Lower lobe of right lung (tissue), 2 donors: ENCODE results near the gene CD24. TPM values are rescaled to one million over a fixed set of nuclear protein-coding genes. Genes with fewer than 3 reads are reported as not detected.
"Not testable (repeated sequence)": the region's sequence is repeated elsewhere in the genome, so short reads cannot be mapped to it uniquely, and the experiment has no call there.

Experiments used
- ATAC-seq, 2 donors: fragments of 200-7000 bp; cut with Tn5 transposase; one replicate each; pipeline ENCODE4 v1.9.1; 2020 to 2022; ENCODE audit warnings: mild to moderate bottlenecking in 2 of 2, moderate library complexity in 2 of 2
- DNase-seq: peaks from one replicate; pipeline ENCODE4 v3.0.0-alpha.2; 2020
- H3K27ac ChIP-seq: fragments of 200-600 bp; one replicate; pipeline ENCODE4 v1.8.0; 2022
- H3K27me3 ChIP-seq: fragments of 200-600 bp; one replicate; pipeline ENCODE4 v1.8.0; 2022; ENCODE audit warnings: low read depth
- H3K36me3 ChIP-seq: fragments of 200-600 bp; one replicate; pipeline ENCODE4 v1.8.0; 2022; ENCODE audit warnings: mild to moderate bottlenecking
- H3K4me1 ChIP-seq: fragments of 200-600 bp; one replicate; pipeline ENCODE4 v1.8.0; 2022
- H3K4me3 ChIP-seq: fragments of 200-600 bp; one replicate; pipeline ENCODE4 v1.8.0; 2022; ENCODE audit warnings: mild to moderate bottlenecking
- H3K9me3 ChIP-seq: fragments of 200-600 bp; one replicate; pipeline ENCODE4 v1.8.0; 2022
- CTCF ChIP-seq: fragments of 200-600 bp; IDR thresholded peaks from one replicate; pipeline ENCODE4 v1.8.0; 2022; ENCODE audit warnings: antibody characterized with exemption, mild to moderate bottlenecking
- intact Hi-C: fragments of 100-400 bp; cut with DNase I; formaldehyde crosslinking; loops from one replicate; pipeline ENCODE4 v1.11.0; 2022
- total RNA-seq: library from RNA; stranded (reverse); fragmentation: NEBNext Ultra II Directional; extraction: Animal tissue kit (Norgen Biotek cat#: 25700); gene quantifications from one replicate; pipeline ENCODE4 v1.2.1, GENCODE V29; 2021
- donor health status: DM: no; HTN: yes; CAD: no; lungs with severe emphysema.

CD24 gene
- total RNA-seq, 1 donor from 2014 or later: 33.1 TPM

- Histone ChIP-seq H3K27ac (peak overlapping the region; percentile 6), H3K9me3 (no peaks in the 10 kb centered on the region), H3K4me1 (peaks cover 22% of the 10 kb centered on the region), H3K36me3 (no peaks in the 10 kb centered on the region), H3K4me3 (peak overlapping the region; percentile 51), H3K27me3 (peaks cover 58% of the 10 kb centered on the region)
- no peak for TF ChIP-seq CTCF
- intact Hi-C loops: no loop called here
- DNase-seq (peak; percentile 46), ATAC-seq (peak; percentile 48 to 49)
These were observed 643 bp downstream of the CD24 start for GRCh38 chr6:106973836-106974335.

- DNase-seq (peak; percentile 53), ATAC-seq (peak; percentile 12 to 22)
- no peaks in the 10 kb centered on the region for H3K36me3 ChIP-seq
- no peaks in the 10 kb centered on the region for H3K9me3 ChIP-seq
- no peak for TF ChIP-seq CTCF
- no peak overlapping the region for H3K27ac ChIP-seq
- peaks cover 22% of the 10 kb centered on the region for H3K4me1 ChIP-seq
- H3K4me3 ChIP-seq: peak overlapping the region; percentile 51
- intact Hi-C loops: no loop called here
- peaks cover 52% of the 10 kb centered on the region for H3K27me3 ChIP-seq
These were observed 1.3 kb downstream of the CD24 start for GRCh38 chr6:106973018-106973835.

- ATAC-seq: no peak
- Histone ChIP-seq H3K9me3 (no peaks in the 10 kb centered on the region), H3K4me1 (peaks cover 22% of the 10 kb centered on the region), H3K4me3 (no peak overlapping the region), H3K27me3 (peaks cover 50% of the 10 kb centered on the region), H3K27ac (no peak overlapping the region), H3K36me3 (no peaks in the 10 kb centered on the region)
- intact Hi-C loops: no loop called here
- TF ChIP-seq CTCF: no peak
- DNase-seq: no peak
These were observed 2.0 kb downstream of the CD24 start for GRCh38 chr6:106972500-106972899.

GRCh38 chr6:106970769-106971168 is 3.8 kb downstream of the CD24 start:
- DNase-seq, intact Hi-C loops, H3K9me3 ChIP-seq, H3K36me3 ChIP-seq, H3K27ac ChIP-seq, ATAC-seq, H3K4me3 ChIP-seq: not testable (repeated sequence)
- Histone ChIP-seq H3K4me1 (peaks cover 19% of the 10 kb centered on the region), H3K27me3 (peaks cover 32% of the 10 kb centered on the region)

- ATAC-seq (no peak), DNase-seq (no peak)
- H3K27me3 ChIP-seq: peaks cover 8% of the 10 kb centered on the region
- no peaks in the 10 kb centered on the region for H3K4me1 ChIP-seq
- H3K9me3 ChIP-seq: no peaks in the 10 kb centered on the region
- intact Hi-C loops: no loop called here
- no peak overlapping the region for H3K27ac ChIP-seq
- no peaks in the 10 kb centered on the region for H3K36me3 ChIP-seq
- no peak for TF ChIP-seq CTCF
- no peak overlapping the region for H3K4me3 ChIP-seq
These were observed 6.5 kb downstream of the CD24 start for GRCh38 chr6:106967936-106968555.
